CD14-positive monocyte (primary cell): Measurements from ENCODE around the gene AP3D1. TPM values are rescaled to one million over a fixed set of nuclear protein-coding genes. Genes with fewer than 3 reads are reported as not detected.

Source experiments
- DNase-seq, 3 donors: peaks; one replicate each; pipeline ENCODE4 v3.0.0-alpha.2; 2011 to 2022
- H2AFZ ChIP-seq: 2 replicates; pipeline ENCODE4 v1.6.0; 2012; ENCODE audit warnings: mild to moderate bottlenecking, low read depth, low read length, inconsistent platforms; ENCODE audit not compliant: insufficient read depth, poor library complexity, severe bottlenecking
- H3K27ac ChIP-seq, 2 donors: 1 replicate in 1 of 2; 2 replicates in 1 of 2; pipeline ENCODE4 v1.5.1; 2012 to 2013; ENCODE audit warnings: low read length in 2 of 2, control low read depth in 1 of 2, inconsistent platforms in 1 of 2, low read depth in 1 of 2, mild to moderate bottlenecking in 1 of 2
- H3K27me3 ChIP-seq, 2 donors: one replicate each; pipeline versions ENCODE4 v1.6.0 to v1.6.1; 2011 to 2013; ENCODE audit warnings: low read length in 2 of 2; ENCODE audit not compliant: control insufficient read depth in 2 of 2, insufficient read depth in 2 of 2
- H3K36me3 ChIP-seq, 2 donors: replicated peaks in 1 of 2; 1 replicate in 1 of 2; 2 replicates in 1 of 2; pipeline versions ENCODE4 v1.5.1 to v1.6.1; 2012 to 2013; ENCODE audit warnings: low read length in 2 of 2, control low read depth in 1 of 2, inconsistent platforms in 1 of 2, mild to moderate bottlenecking in 1 of 2; ENCODE audit not compliant: insufficient read depth in 2 of 2, control insufficient read depth in 1 of 2
- H3K4me1 ChIP-seq, 2 donors: 1 replicate in 1 of 2; 2 replicates in 1 of 2; pipeline versions ENCODE4 v1.5.1 to v1.6.1; 2012 to 2013; ENCODE audit warnings: low read length in 2 of 2, control low read depth in 1 of 2, inconsistent platforms in 1 of 2, mild to moderate bottlenecking in 1 of 2, moderate library complexity in 1 of 2; ENCODE audit not compliant: insufficient read depth in 2 of 2, control insufficient read depth in 1 of 2
- H3K4me2 ChIP-seq: replicated peaks from 2 replicates; pipeline ENCODE3; 2012; ENCODE audit warnings: low read length, moderate library complexity, mild to moderate bottlenecking; ENCODE audit not compliant: poor library complexity, severe bottlenecking; ENCODE audit errors: extremely low read depth
- H3K4me3 ChIP-seq, 3 experiments: fragments of 200-600 bp in 1 of 3; sonication (generic) in 1 of 3; replicated peaks in 1 of 3; 1 replicate in 2 of 3; 2 replicates in 1 of 3; pipeline ENCODE4 v1.5.1; 2011 to 2013; ENCODE audit warnings: low read length in 3 of 3, mild to moderate bottlenecking in 3 of 3, control low read depth in 2 of 3, low read depth in 2 of 3, inconsistent platforms in 1 of 3, moderate library complexity in 1 of 3
- H3K79me2 ChIP-seq: 2 replicates; pipeline ENCODE4 v1.6.0; 2012; ENCODE audit warnings: mild to moderate bottlenecking, control low read depth, inconsistent platforms, low read length, moderate library complexity; ENCODE audit not compliant: insufficient read depth
- H3K9ac ChIP-seq: 2 replicates; pipeline ENCODE4 v1.6.0; 2017; ENCODE audit warnings: low read length, mild to moderate bottlenecking; ENCODE audit not compliant: insufficient read depth, poor library complexity, severe bottlenecking
- H3K9me3 ChIP-seq, 2 donors: replicated peaks in 1 of 2; 1 replicate in 1 of 2; 2 replicates in 1 of 2; pipeline versions ENCODE4 v1.5.1 to v1.6.1; 2012 to 2013; ENCODE audit warnings: low read length in 2 of 2, control low read depth in 1 of 2; ENCODE audit not compliant: control insufficient read depth in 1 of 2, insufficient read depth in 1 of 2
- H4K20me1 ChIP-seq: 2 replicates; pipeline ENCODE4 v1.6.0; 2012; ENCODE audit warnings: mild to moderate bottlenecking, low read length, control low read depth, moderate library complexity; ENCODE audit not compliant: insufficient read depth
- H3K27ac Mint-ChIP-seq, 7 donors: one replicate each; pipeline ENCODE4 v1.8.0; 2020; ENCODE audit warnings: mild to moderate bottlenecking in 7 of 7, mixed read lengths in 7 of 7, moderate library complexity in 6 of 7, inconsistent platforms in 2 of 7
- H3K27me3 Mint-ChIP-seq, 3 donors: one replicate each; pipeline ENCODE4 v1.8.0; 2021 to 2022; ENCODE audit warnings: low read depth in 3 of 3, mild to moderate bottlenecking in 3 of 3, mixed read lengths in 3 of 3, moderate library complexity in 3 of 3, inconsistent platforms in 1 of 3
- H3K36me3 Mint-ChIP-seq, 2 donors: one replicate each; pipeline ENCODE4 v1.8.0; 2020; ENCODE audit warnings: mixed read lengths in 2 of 2, inconsistent platforms in 1 of 2, mild to moderate bottlenecking in 1 of 2
- H3K4me1 Mint-ChIP-seq: one replicate; pipeline ENCODE4 v1.8.0; 2020; ENCODE audit warnings: mild to moderate bottlenecking, mixed read lengths
- H3K4me3 Mint-ChIP-seq, 2 donors: one replicate each; pipeline ENCODE4 v1.8.0; 2020; ENCODE audit warnings: mild to moderate bottlenecking in 2 of 2, mixed read lengths in 2 of 2, moderate library complexity in 1 of 2
- H3K9me3 Mint-ChIP-seq, 7 donors: one replicate each; pipeline ENCODE4 v1.8.0; 2020 to 2022; ENCODE audit warnings: mixed read lengths in 7 of 7, mild to moderate bottlenecking in 6 of 7, moderate library complexity in 6 of 7, inconsistent platforms in 2 of 7
- CTCF ChIP-seq: fragments of 200-600 bp; IDR thresholded peaks from one replicate; pipeline ENCODE4 v1.8.0; 2022; ENCODE audit warnings: antibody characterized with exemption, mild to moderate bottlenecking
- WGBS: methylation state at CpG from one replicate; pipeline ENCODE4 v1.1.5; 2013; ENCODE audit warnings: missing lambda C conversion rate; ENCODE audit not compliant: insufficient coverage; 5-methylcytosine and 5-hydroxymethylcytosine counted together
- intact Hi-C, 2 donors: fragments of 100-400 bp; cut with micrococcal nuclease; formaldehyde crosslinking; loops; one replicate each; pipeline versions ENCODE4 v1.15.0 to v1.15.1; 2023
- polyA plus RNA-seq, 3 donors: library from polyadenylated mRNA; depleted of rRNA in 1 of 3; unstranded in 2 of 3; stranded (reverse) in 1 of 3; fragments of 300-500 nt in 2 of 3; fragments of >200 nt in 1 of 3; fragmentation: Illumina TruSeq in 2 of 3; gene quantifications; 1 replicate in 2 of 3; 2 replicates in 1 of 3; pipeline ENCODE4 v1.2.3, GENCODE V29; 2012 to 2021

Gene AP3D1
- polyA plus RNA-seq, 3 donors = 9.6 to 105 (median 12.4) TPM

- no peak overlapping the region for H3K4me2 ChIP-seq
- no peak overlapping the region for H3K9ac ChIP-seq
- peaks cover 94% of the 10 kb centered on the region for H4K20me1 ChIP-seq
- H3K9me3 ChIP-seq = no peaks in the 10 kb centered on the region
- H3K36me3 ChIP-seq = peaks cover 33 to 50% of the 10 kb centered on the region in 2 donors
- Mint-ChIP-seq H3K9me3 (no peaks in the 10 kb centered on the region), H3K27ac (peak overlapping the region in 2 of 7 donors; percentile 40 to 68), H3K4me3 (no peak overlapping the region), H3K36me3 (peaks cover 32 to 58% of the 10 kb centered on the region in 2 donors), H3K27me3 (peaks cover 0 to 2% (median 2%) of the 10 kb centered on the region in 3 donors), H3K4me1 (peaks cover 2% of the 10 kb centered on the region)
- 96% methylated on average over 17 of the region's 17 CpGs for WGBS
- H3K27me3 ChIP-seq = no peaks in the 10 kb centered on the region
- H3K79me2 ChIP-seq = peaks cover 98% of the 10 kb centered on the region
- H3K27ac ChIP-seq = no peak overlapping the region
- no peak overlapping the region for H2AFZ ChIP-seq
- no peak for DNase-seq
- TF ChIP-seq CTCF = no peak
- intact Hi-C loops = no loop called here
- H3K4me3 ChIP-seq = no peak overlapping the region
- no peaks in the 10 kb centered on the region for H3K4me1 ChIP-seq
These were observed 27.7 kb upstream of the AP3D1 start for GRCh38 chr19:2179095-2179494.

- Mint-ChIP-seq H3K36me3 (peaks cover 24 to 47% of the 10 kb centered on the region in 2 donors), H3K27ac (peak overlapping the region in 5 of 7 donors; percentile 18 to 85 (median 78))
- DNase-seq = no peak
These were observed 25.1 kb upstream of the AP3D1 start for GRCh38 chr19:2176337-2176994.

More at GRCh38 chr19:2176337-2176994, 25.1 kb upstream of the AP3D1 start:
- H2AFZ ChIP-seq = no peak overlapping the region
- H3K4me1 Mint-ChIP-seq = peaks cover 6% of the 10 kb centered on the region
- H3K4me1 ChIP-seq = no peaks in the 10 kb centered on the region
- no peaks in the 10 kb centered on the region for H3K9me3 Mint-ChIP-seq
- peaks cover 93% of the 10 kb centered on the region for H4K20me1 ChIP-seq
- no peaks in the 10 kb centered on the region for H3K27me3 Mint-ChIP-seq
- H3K27ac ChIP-seq = peak overlapping the region in 1 of 2 donors; percentile 16
- no peaks in the 10 kb centered on the region for H3K9me3 ChIP-seq
- H3K36me3 ChIP-seq = peaks cover 26 to 45% of the 10 kb centered on the region in 2 donors
- no peak overlapping the region for H3K4me3 ChIP-seq
- intact Hi-C loops = no loop called here
- no peaks in the 10 kb centered on the region for H3K27me3 ChIP-seq
- H3K4me2 ChIP-seq = no peak overlapping the region
- H3K79me2 ChIP-seq = peaks cover 100% of the 10 kb centered on the region
- WGBS = 95% methylated on average over 20 of the region's 22 CpGs
- no peak overlapping the region for H3K9ac ChIP-seq
- no peak for TF ChIP-seq CTCF
- H3K4me3 Mint-ChIP-seq = no peak overlapping the region
